ENCODE measurements around the gene MICU1. TPM values are rescaled to one million over a fixed set of nuclear protein-coding genes. Genes with fewer than 3 reads are reported as not detected.
A peak's percentile ranks its signal among the peaks of the same experiment; 100 is the strongest.

MICU1 gene
- total RNA-seq, 6 donors from 2014 or later: 26.9 to 62.9 (median 47.6) TPM

DNA sequence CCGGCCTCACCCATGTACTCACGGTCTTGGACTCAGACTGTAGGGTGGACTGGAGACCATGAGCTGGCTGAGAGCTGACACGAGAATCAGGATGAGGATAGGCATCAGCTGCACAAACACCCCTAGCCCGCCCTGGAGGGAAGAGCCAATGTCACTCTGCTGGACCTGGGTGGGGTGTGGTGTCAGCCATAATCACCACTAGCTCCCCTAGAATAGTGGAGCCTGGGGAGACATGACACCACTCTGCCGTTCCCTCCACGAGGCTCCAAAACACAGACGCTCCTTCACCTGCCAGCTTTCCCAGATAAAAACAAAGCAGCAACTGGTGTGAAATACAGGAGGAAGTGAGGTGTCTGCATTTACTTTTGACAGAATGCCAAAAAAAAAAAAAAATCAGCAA lies 287.7 kb downstream of the MICU1 start:
- Histone ChIP-seq H3K9me3 (no peaks in the 10 kb centered on the region), H3K4me3 (no peak overlapping the region), H3K4me1 (peaks cover 39 to 61% (median 57%) of the 10 kb centered on the region in 4 donors), H3K27me3 (no peaks in the 10 kb centered on the region), H3K27ac (no peak overlapping the region), H3K36me3 (peaks cover 4 to 82% (median 47%) of the 10 kb centered on the region in 4 donors)
- WGBS, 2 donors: 90 to 95% methylated on average over 3 to 7 of the region's 7 CpGs
- DNase-seq (no peak), ATAC-seq (ENCODE audit: low FRiP score in 2 of 2) (no peak)
- no peak for TF ChIP-seq CTCF (IDR thresholded peaks at IDR 0.05)
- no peak for TF ChIP-seq EP300 (IDR thresholded peaks at IDR 0.05)
- TF ChIP-seq POLR2A (IDR thresholded peaks at IDR 0.05): no peak
- no peak for TF ChIP-seq POLR2AphosphoS5 (IDR thresholded peaks at IDR 0.05)

GRCh38 chr10:72337722-72338121 lies 288.2 kb downstream of the MICU1 start:
- 94% methylated on average over 9 of the region's 9 CpGs for WGBS, 2 donors
- no peak for DNase-seq
- Histone ChIP-seq H3K4me1 (peaks cover 44 to 66% (median 62%) of the 10 kb centered on the region in 4 donors), H3K36me3 (peaks cover 4 to 77% (median 42%) of the 10 kb centered on the region in 4 donors), H3K27ac (peak overlapping the region in 1 of 4 donors; percentile 94), H3K27me3 (no peaks in the 10 kb centered on the region), H3K4me3 (no peak overlapping the region), H3K9me3 (no peaks in the 10 kb centered on the region)
- no peak for ATAC-seq (ENCODE audit: low FRiP score in 2 of 2)
- TF ChIP-seq POLR2A (IDR thresholded peaks at IDR 0.05): no peak
- no peak for TF ChIP-seq CTCF (IDR thresholded peaks at IDR 0.05)
- TF ChIP-seq EP300 (IDR thresholded peaks at IDR 0.05): no peak
- TF ChIP-seq POLR2AphosphoS5 (IDR thresholded peaks at IDR 0.05): no peak

DNA sequence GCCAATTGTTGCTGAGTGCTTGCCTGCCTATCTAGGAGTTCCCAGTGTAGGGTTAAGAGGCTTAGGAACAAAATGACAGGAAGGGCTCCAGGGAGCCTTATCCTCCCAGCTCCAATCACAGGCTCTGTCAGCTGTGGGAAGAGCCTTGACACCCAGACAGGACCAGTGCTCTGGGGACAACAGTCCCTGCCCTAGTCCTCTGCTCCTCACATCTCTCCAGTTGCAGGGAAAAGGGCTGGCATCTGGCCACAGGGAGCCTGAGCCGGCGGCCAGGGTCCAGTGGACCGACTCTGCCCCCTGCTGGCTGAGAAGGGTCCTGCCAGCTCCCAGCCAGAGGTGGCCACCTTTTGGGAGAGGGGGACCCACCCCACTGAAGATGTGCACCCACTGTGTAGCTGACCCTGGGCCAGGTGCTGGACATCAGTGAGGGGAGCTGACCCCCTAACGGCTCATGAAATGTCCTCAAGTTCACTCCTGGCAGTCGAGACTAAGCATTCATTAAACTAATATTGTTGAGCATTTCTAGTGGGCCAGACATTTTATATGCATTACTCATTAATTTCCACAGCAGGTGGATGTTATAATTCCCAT lies 288.7 kb downstream of the MICU1 start:
- TF ChIP-seq EP300 (IDR thresholded peaks at IDR 0.05): no peak
- TF ChIP-seq POLR2AphosphoS5 (IDR thresholded peaks at IDR 0.05): peak; percentile 27 to 54
- TF ChIP-seq POLR2A (IDR thresholded peaks at IDR 0.05): no peak
- peak; percentile 92 to 97 (median 96) for TF ChIP-seq CTCF (IDR thresholded peaks at IDR 0.05)
- 38 to 87% methylated on average over 2 to 4 of the region's 5 CpGs for WGBS, 2 donors
- Histone ChIP-seq H3K4me3 (no peak overlapping the region), H3K4me1 (peaks cover 50 to 72% (median 68%) of the 10 kb centered on the region in 4 donors), H3K27me3 (no peaks in the 10 kb centered on the region), H3K9me3 (no peaks in the 10 kb centered on the region), H3K27ac (peak overlapping the region; percentile 10 to 95 (median 92)), H3K36me3 (peaks cover 4 to 72% (median 39%) of the 10 kb centered on the region in 4 donors)
- DNase-seq (peak; percentile 89), ATAC-seq (ENCODE audit: low FRiP score in 2 of 2) (peak; percentile 52 to 61)

DNA sequence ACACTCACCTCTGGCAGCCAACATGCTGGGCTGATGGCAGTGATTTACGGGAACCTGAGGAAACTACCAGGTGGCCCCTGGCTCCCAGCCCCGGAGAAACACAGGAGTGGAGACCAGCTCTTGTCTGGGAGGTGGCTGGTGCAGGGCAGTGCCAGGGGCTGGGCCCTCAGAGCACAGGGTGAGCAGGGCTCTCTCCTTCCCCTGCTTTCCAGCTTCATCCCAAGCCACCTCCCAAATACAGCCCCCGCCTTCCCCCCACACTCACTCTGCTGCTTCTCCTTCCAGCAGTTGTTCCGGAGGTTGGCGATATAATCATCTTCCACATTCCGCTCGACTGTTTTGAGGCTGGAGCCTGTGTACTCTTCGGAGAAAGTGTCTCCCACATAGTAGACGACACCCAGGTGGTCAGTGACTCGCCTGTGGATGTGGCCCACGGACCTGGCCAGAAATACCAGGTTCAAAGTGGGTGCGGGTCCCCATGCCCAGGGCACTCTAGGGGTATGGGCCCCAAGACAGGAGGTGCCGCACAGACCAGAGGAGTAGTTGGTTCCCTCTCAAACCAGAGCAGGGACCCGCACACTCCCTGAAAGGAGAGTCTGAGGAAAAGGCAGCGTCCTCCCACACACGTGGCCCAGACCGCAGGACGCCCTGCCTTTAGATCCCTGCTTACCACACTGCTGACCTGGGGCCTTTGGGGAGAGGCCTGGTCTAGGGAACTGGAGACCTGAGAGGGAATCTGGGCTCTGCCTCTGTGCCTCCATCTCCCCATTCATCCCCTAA lies 289.4 kb downstream of the MICU1 start:
- H3K9me3 ChIP-seq: no peaks in the 10 kb centered on the region
- peaks cover 57 to 77% (median 73%) of the 10 kb centered on the region in 4 donors for H3K4me1 ChIP-seq
- TF ChIP-seq POLR2AphosphoS5 (IDR thresholded peaks at IDR 0.05) (no peak), EP300 (IDR thresholded peaks at IDR 0.05) (no peak), POLR2A (IDR thresholded peaks at IDR 0.05) (no peak), CTCF (IDR thresholded peaks at IDR 0.05) (no peak)
- 82 to 83% methylated on average over 17 to 18 of the region's 18 CpGs for WGBS, 2 donors
- no peaks in the 10 kb centered on the region for H3K27me3 ChIP-seq
- DNase-seq: no peak
- H3K27ac ChIP-seq: peak overlapping the region; percentile 86 to 95 (median 92)
- peaks cover 4 to 65% (median 38%) of the 10 kb centered on the region in 4 donors for H3K36me3 ChIP-seq
- no peak for ATAC-seq (ENCODE audit: low FRiP score in 2 of 2)
- H3K4me3 ChIP-seq: no peak overlapping the region

Data from upper lobe of left lung (tissue), 6 donors.